Rectal smooth muscle tissue (tissue), 1 donor: ENCODE results near the gene AMDHD2.

Experiments used
- H3K27ac ChIP-seq: one replicate; pipeline ENCODE4 v1.7.0; 2013; ENCODE audit warnings: low read depth, low read length, inconsistent platforms
- H3K27me3 ChIP-seq: one replicate; pipeline ENCODE4 v1.7.0; 2013; ENCODE audit warnings: low read length; ENCODE audit not compliant: control insufficient read depth, insufficient read depth
- H3K36me3 ChIP-seq: one replicate; pipeline ENCODE4 v1.7.0; 2013; ENCODE audit warnings: low read length; ENCODE audit not compliant: control insufficient read depth, insufficient read depth
- H3K4me1 ChIP-seq: one replicate; pipeline ENCODE4 v1.7.0; 2013; ENCODE audit warnings: low read length; ENCODE audit not compliant: control insufficient read depth, insufficient read depth
- H3K4me3 ChIP-seq: one replicate; pipeline ENCODE4 v1.7.0; 2013; ENCODE audit warnings: low read length
- H3K9ac ChIP-seq: one replicate; pipeline ENCODE4 v1.7.0; 2013; ENCODE audit warnings: low read length

The AMDHD2 gene, protein sequence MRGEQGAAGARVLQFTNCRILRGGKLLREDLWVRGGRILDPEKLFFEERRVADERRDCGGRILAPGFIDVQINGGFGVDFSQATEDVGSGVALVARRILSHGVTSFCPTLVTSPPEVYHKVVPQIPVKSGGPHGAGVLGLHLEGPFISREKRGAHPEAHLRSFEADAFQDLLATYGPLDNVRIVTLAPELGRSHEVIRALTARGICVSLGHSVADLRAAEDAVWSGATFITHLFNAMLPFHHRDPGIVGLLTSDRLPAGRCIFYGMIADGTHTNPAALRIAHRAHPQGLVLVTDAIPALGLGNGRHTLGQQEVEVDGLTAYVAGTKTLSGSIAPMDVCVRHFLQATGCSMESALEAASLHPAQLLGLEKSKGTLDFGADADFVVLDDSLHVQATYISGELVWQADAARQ

DNA sequence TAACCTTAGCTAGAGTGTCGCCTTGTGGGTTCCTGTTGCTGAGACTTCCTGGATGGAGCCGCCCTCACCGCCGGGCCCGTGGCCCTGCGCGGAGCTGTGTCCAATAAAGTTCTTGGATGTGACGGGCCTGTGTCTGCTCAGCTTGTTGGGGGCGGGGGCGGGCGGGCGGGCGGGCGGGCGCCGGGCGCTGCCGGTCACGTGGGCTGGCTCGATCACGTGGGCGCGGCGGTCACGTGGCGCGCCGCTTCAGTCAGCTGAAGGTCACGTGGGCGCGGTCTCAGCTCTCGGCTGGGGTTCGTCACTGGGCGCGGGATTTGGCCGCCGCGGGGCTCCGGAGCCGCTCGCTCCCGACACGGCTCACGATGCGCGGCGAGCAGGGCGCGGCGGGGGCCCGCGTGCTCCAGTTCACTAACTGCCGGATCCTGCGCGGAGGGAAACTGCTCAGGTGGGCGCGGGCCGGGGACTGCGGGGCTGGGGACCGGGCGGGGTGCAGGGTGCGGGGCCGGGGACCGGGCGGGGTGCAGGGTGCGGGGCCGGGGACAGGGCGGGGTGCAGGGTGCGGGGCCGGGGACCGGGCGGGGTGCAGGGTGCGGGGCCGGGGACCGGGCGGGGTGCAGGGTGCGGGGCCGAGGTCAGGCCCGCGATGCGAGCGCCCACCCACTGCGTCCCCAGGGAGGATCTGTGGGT lies at the start of gene AMDHD2:
Gene AMDHD2 (plus strand): TSS at position 275 of the 687 bp plus-strand sequence. CDS start 88 bp downstream, at position 363.
- Histone ChIP-seq H3K4me1 (peaks cover 29% of the 10 kb centered on the region), H3K36me3 (peaks cover 6% of the 10 kb centered on the region), H3K9ac (no peak within 1 kb of the TSS), H3K4me3 (peak within 1 kb of the TSS; percentile 70), H3K27me3 (no peaks in the 10 kb centered on the region), H3K27ac (peak within 1 kb of the TSS; percentile 76)

DNA sequence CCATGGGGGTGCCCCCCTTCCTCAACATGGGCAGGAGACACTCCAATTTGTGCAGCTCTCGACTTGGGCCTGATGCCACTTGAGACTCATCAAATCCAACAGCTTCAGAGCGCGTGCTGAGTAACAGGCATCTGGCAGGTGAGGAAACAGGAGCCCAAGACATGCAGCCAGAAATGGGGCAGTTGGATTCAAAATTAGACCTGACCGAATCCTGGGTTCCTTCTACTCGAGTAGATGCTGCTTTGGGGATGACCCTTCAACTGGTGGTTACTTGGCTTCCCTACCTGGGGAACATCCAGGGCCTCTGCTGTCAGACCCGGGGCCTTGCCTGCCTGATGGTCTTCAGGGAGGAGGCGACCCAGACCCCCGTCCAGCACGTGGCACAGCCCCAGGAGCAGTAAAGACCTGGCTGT lies 49.6 kb upstream of the AMDHD2 start:
- Histone ChIP-seq H3K4me3 (no peak overlapping the region), H3K36me3 (no peaks in the 10 kb centered on the region), H3K4me1 (peaks cover 2% of the 10 kb centered on the region), H3K27me3 (peaks cover 30% of the 10 kb centered on the region), H3K27ac (no peak overlapping the region), H3K9ac (no peak overlapping the region)

DNA sequence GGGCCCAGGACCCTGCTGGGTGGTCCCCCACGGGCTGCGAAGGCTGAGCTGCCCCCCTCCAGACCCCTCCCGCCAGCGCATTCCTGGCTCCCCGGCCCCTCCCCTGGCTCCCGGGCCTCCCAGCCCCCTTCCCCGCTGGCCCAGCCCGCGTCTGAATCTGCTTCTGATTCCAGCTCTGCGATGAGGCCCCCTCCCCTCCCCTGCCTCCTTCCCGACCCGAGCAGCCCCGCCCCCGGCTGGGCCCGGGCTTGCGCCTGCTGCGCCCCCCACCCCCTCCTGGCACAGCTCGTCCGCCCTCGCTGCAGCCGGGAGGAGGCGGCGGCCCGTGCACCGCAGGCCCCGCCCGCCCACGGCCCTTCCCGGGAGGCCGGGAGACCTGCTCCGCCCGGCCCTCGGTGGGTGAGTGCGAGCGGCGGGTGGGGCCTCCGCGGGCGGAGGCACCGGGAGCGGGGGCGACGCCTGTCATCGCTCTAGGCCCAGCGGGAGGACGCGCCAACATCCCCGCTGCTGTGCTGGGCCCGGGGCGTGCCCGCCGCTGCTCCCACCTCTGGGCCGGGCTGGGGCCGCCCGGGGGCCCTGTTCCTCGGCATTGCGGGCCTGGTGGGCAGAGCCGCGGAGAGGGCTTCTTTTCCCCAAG lies 49.0 kb upstream of the AMDHD2 start, which contains the start of gene NTN3:
Gene NTN3 (plus strand): TSS at position 282 of the 637 bp plus-strand sequence. CDS start 405 bp downstream, outside the sequence.
- Histone ChIP-seq H3K4me1 (peaks cover 2% of the 10 kb centered on the region), H3K36me3 (no peaks in the 10 kb centered on the region), H3K9ac (no peak within 1 kb of the TSS), H3K4me3 (peak within 1 kb of the TSS; percentile 36), H3K27me3 (peaks cover 30% of the 10 kb centered on the region), H3K27ac (no peak within 1 kb of the TSS)

DNA sequence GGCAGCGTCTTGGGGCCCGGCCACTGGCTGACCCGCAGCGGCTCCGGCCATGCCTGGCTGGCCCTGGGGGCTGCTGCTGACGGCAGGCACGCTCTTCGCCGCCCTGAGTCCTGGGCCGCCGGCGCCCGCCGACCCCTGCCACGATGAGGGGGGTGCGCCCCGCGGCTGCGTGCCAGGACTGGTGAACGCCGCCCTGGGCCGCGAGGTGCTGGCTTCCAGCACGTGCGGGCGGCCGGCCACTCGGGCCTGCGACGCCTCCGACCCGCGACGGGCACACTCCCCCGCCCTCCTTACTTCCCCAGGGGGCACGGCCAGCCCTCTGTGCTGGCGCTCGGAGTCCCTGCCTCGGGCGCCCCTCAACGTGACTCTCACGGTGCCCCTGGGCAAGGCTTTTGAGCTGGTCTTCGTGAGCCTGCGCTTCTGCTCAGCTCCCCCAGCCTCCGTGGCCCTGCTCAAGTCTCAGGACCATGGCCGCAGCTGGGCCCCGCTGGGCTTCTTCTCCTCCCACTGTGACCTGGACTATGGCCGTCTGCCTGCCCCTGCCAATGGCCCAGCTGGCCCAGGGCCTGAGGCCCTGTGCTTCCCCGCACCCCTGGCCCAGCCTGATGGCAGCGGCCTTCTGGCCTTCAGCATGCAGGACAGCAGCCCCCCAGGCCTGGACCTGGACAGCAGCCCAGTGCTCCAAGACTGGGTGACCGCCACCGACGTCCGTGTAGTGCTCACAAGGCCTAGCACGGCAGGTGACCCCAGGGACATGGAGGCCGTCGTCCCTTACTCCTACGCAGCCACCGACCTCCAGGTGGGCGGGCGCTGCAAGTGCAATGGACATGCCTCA lies 48.3 kb upstream of the AMDHD2 start:
- Histone ChIP-seq H3K36me3 (no peaks in the 10 kb centered on the region), H3K27ac (no peak overlapping the region), H3K4me3 (peak overlapping the region; percentile 36), H3K4me1 (peaks cover 2% of the 10 kb centered on the region), H3K27me3 (peaks cover 30% of the 10 kb centered on the region), H3K9ac (no peak overlapping the region)

DNA sequence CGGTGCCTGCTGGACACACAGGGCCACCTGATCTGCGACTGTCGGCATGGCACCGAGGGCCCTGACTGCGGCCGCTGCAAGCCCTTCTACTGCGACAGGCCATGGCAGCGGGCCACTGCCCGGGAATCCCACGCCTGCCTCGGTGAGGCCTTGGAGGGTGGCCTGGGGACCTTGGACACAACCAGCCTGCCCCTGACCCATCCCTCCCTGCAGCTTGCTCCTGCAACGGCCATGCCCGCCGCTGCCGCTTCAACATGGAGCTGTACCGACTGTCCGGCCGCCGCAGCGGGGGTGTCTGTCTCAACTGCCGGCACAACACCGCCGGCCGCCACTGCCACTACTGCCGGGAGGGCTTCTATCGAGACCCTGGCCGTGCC lies 47.7 kb upstream of the AMDHD2 start:
- no peak overlapping the region for H3K9ac ChIP-seq
- H3K27me3 ChIP-seq: peaks cover 30% of the 10 kb centered on the region

DNA sequence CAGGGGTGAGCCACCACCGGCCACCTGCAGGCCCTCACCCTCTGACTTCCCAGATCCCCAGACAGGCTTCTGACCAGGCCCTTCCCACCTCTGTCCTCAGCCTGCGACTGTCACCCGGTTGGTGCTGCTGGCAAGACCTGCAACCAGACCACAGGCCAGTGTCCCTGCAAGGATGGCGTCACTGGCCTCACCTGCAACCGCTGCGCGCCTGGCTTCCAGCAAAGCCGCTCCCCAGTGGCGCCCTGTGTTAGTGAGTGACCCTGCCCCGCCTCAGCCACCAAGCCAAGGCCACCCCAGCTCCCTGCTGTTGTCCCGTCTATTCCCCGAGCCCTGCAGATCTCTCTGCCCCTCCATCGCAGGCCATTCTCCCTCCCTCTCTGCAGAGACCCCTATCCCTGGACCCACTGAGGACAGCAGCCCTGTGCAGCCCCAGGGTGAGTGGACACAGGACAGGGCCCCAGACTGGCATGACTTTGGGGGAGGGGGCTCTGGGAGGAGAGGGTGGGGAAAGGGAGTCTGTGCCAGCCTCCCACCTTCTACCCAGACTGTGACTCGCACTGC lies 47.2 kb upstream of the AMDHD2 start:
- no peak overlapping the region for H3K9ac ChIP-seq
- H3K4me3 ChIP-seq: peak overlapping the region; percentile 36
- H3K27me3 ChIP-seq: peaks cover 30% of the 10 kb centered on the region
- no peaks in the 10 kb centered on the region for H3K36me3 ChIP-seq
- no peak overlapping the region for H3K27ac ChIP-seq
- no peaks in the 10 kb centered on the region for H3K4me1 ChIP-seq

More for the DNA sequence above, 47.7 kb upstream of the AMDHD2 start:
- no peak overlapping the region for H3K4me3 ChIP-seq
- no peaks in the 10 kb centered on the region for H3K36me3 ChIP-seq
- H3K4me1 ChIP-seq: no peaks in the 10 kb centered on the region
- no peak overlapping the region for H3K27ac ChIP-seq

DNA sequence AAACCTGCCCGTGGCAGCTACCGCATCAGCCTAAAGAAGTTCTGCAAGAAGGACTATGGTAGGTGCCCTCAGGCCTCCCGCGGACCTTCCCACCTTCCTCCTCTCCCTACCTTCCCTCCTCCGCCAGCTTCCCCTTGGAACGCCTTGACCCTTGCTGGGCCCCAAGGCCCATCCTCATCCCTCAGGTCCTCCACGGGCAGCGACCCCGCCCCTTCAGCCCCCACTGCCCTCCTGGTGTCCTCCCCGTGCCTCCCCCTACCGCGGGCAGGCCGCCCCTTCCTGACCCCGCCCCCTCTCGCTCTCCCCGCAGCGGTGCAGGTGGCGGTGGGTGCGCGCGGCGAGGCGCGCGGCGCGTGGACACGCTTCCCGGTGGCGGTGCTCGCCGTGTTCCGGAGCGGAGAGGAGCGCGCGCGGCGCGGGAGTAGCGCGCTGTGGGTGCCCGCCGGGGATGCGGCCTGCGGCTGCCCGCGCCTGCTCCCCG lies 46.7 kb upstream of the AMDHD2 start:
- peak overlapping the region; percentile 36 for H3K4me3 ChIP-seq
- H3K9ac ChIP-seq: no peak overlapping the region
- peaks cover 27% of the 10 kb centered on the region for H3K27me3 ChIP-seq
- H3K4me1 ChIP-seq: no peaks in the 10 kb centered on the region
- no peak overlapping the region for H3K27ac ChIP-seq
- H3K36me3 ChIP-seq: no peaks in the 10 kb centered on the region

DNA sequence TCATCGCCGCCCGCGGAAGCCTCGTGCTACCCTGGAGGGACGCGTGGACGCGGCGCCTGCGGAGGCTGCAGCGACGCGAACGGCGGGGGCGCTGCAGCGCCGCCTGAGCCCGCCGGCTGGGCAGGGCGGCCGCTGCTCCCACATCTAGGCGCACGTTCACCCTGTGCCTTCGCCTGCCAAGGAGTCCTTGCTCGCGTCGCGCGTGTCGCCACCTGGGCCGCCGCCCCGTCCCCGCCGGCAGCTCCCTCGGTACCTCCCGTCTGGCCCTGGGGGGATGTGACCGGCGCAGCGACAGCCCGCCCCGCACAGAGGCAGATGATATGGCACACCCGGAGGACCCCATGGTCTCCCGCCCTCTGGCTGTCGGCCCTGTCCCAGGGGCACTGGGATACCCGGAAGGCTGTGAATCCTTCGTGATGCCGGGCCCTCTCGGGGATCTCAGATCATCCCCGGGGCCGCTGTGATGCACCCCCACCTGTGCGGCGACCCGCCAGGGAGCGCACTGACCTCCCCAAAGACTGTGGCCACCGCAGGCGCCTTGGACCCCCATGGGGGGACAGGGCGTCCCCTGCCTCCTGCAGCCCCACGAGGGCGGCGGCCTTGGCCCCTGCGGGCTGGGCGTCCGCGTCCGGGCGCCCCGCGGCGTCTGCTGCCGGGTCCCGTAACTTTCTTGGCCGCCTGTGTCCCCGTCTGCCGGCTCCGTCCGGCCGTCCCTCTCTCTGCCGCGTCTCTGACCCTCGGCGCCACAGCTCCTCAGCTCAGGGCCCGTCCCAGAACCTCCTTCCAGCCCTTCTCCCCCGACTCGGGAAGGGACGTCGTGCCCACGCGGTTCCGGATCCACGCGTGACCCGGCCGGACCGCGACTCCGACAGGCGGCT lies 45.9 kb upstream of the AMDHD2 start:
- Histone ChIP-seq H3K4me3 (peak overlapping the region; percentile 84), H3K4me1 (no peaks in the 10 kb centered on the region), H3K36me3 (no peaks in the 10 kb centered on the region), H3K27ac (peak overlapping the region; percentile 70), H3K9ac (no peak overlapping the region), H3K27me3 (peaks cover 27% of the 10 kb centered on the region)

DNA sequence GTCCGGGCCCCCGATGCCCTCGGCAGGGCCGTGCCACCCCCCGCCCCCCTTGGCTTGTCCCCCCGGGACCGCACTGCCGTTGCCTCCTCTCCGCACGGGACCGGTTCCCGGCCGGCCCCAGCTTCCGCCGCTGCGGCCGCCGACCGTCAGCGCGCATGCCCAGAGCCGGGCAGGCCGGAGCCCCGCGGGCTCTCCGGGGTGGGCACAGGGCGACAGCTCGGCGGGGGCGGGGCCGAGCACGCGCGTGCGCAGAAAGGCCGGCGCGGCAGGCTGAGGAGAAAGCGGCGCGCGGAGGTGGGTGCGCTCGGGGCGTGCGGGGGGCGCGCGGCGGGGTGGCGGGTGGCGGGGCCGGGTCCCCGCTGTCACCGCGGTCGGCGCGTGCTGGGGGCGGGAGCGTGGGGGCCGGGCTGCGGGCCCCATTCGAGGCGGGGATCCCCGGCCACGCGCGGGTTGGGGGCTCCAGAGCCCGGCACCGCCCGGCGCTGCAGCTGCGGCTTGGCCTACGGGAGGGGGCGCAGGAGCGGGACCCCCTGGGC lies 45.2 kb upstream of the AMDHD2 start, which contains the start of gene TBC1D24:
Gene TBC1D24 (plus strand): TSS at position 251 of the 536 bp plus-strand sequence. CDS start 21,022 bp downstream, outside the sequence.
- no peak within 1 kb of the TSS for H3K9ac ChIP-seq
- H3K27me3 ChIP-seq: peaks cover 21% of the 10 kb centered on the region
- peak within 1 kb of the TSS; percentile 70 for H3K27ac ChIP-seq
- no peaks in the 10 kb centered on the region for H3K36me3 ChIP-seq
- peak within 1 kb of the TSS; percentile 84 for H3K4me3 ChIP-seq
- H3K4me1 ChIP-seq: no peaks in the 10 kb centered on the region

DNA sequence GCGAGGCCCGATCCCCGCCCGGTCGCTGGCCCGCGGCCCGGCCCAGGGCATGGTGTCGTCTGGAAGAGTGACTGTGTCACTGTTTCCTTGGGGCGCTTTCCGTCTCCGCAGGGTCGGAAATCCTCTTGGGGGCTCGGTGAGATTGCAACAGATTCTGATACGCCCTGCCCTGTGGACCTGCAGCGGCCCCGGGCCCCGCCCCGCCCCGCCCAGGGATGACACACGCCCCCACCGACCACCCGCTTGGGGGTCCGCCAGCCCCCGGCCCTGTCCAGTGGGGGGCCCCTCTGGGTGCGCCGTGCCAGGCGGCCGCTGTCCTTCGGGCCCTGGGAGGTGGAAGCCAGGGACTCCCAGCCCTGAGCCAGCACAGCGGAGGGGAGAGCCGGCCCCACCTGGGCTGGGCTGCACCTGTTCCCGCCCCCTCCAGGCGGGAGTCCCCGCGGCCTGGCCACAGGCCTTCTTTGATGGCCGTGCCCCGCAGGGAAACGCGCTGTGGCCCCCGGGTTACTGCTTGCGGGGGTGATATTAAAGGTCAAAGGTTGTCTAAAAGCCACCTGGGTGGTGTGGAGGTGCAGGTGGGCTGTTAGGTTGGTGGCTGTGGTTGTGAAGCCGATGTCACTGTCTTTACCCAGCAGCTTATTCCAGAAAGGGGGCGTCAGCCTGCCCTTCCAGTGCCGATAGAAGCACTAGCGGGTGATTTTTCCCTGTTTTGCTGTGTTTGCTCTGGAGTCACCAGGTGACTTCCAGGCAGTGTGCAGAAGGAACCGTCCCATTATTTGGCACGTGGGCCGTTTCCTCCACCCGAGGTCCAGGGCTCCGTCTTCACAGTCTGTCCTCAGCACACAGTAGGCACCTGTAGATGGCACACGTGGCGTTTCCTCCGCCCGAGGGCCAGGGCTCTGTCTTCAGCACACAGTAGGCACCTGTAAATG lies 44.5 kb upstream of the AMDHD2 start:
- Histone ChIP-seq H3K4me3 (peak overlapping the region; percentile 61), H3K4me1 (no peaks in the 10 kb centered on the region), H3K36me3 (no peaks in the 10 kb centered on the region), H3K27ac (no peak overlapping the region), H3K9ac (no peak overlapping the region), H3K27me3 (peaks cover 13% of the 10 kb centered on the region)
